K562 (cell line): Measurements from ENCODE around the gene MPZL3. TPM values are rescaled to one million over a fixed set of nuclear protein-coding genes. Genes with fewer than 3 reads are reported as not detected.
A peak's percentile ranks its signal among the peaks of the same experiment; 100 is the strongest.

Experiments
- CC2D1A ChIP-seq: fragments of 450-650 bp; IDR thresholded peaks from 2 replicates; pipeline ENCODE4 v1.6.1; 2017; ENCODE audit warnings: mild to moderate bottlenecking
- CREBBP ChIP-seq: IDR thresholded peaks from one replicate; pipeline ENCODE4 v1.6.1; 2012; ENCODE audit warnings: low read depth, mild to moderate bottlenecking, control low read depth, inconsistent platforms, low read length
- DEAF1 ChIP-seq: fragments of 450-650 bp; formaldehyde crosslinking; IDR thresholded peaks from 2 replicates; pipeline ENCODE4 v1.4.0; 2020; ENCODE audit warnings: mild to moderate bottlenecking, moderate library complexity
- JUND ChIP-seq, 2 experiments: IDR thresholded peaks; 2 replicates in 1 of 2; 3 replicates in 1 of 2; pipeline ENCODE4 v1.6.1; 2011; ENCODE audit warnings: borderline replicate concordance in 2 of 2, low read depth in 2 of 2, low read length in 2 of 2, improper control_type of control experiment in 1 of 2, missing biosample characterization in 1 of 2, missing genetic modification characterization in 1 of 2, missing genetic modification reagents in 1 of 2
- KLF1 ChIP-seq: fragments of 450-650 bp; IDR thresholded peaks from 2 replicates; pipeline ENCODE4 v1.6.1; 2016; ENCODE audit warnings: missing genetic modification characterization, missing compliant biosample characterization
- NEUROD1 ChIP-seq: fragments of 150-350 bp; IDR thresholded peaks from 2 replicates; pipeline ENCODE4 v1.6.1; 2014; ENCODE audit warnings: borderline replicate concordance, low read length, low read depth; ENCODE audit not compliant: partially characterized antibody
- RUNX1 ChIP-seq: sonication (generic); IDR thresholded peaks from 2 replicates; pipeline ENCODE4 v1.6.1; 2016; ENCODE audit warnings: antibody characterized with exemption, low read depth
- TGIF2 ChIP-seq: sonication (generic); formaldehyde crosslinking; IDR thresholded peaks from 2 replicates; pipeline ENCODE4 v1.8.1; 2022; ENCODE audit warnings: mild to moderate bottlenecking, missing genetic modification reagents, moderate library complexity
- ZFP36 ChIP-seq: fragments of 150-350 bp; IDR thresholded peaks from 2 replicates; pipeline ENCODE4 v1.6.1; 2018; ENCODE audit warnings: low read length, low read depth; ENCODE audit not compliant: partially characterized antibody
- ZNF133 ChIP-seq: fragments of 250-450 bp; sonication (Bioruptor Pico); IDR thresholded peaks from 2 replicates; pipeline ENCODE4 v1.4.0; 2020; ENCODE audit warnings: mild to moderate bottlenecking
- ZNF584 ChIP-seq: fragments of 200-800 bp; sonication (Bioruptor generic); IDR thresholded peaks from 2 replicates; pipeline ENCODE4 v1.6.1; 2016; ENCODE audit warnings: low read depth, mild to moderate bottlenecking, missing genetic modification characterization, missing compliant biosample characterization
- ZNF699 ChIP-seq: fragments of 250-450 bp; sonication (Bioruptor Pico); IDR thresholded peaks from 2 replicates; pipeline ENCODE4 v1.8.0; 2021; ENCODE audit warnings: mild to moderate bottlenecking, moderate library complexity; ENCODE audit not compliant: insufficient replicate concordance
- polyA plus RNA-seq, 8 experiments: library from polyadenylated mRNA; depleted of rRNA in 4 of 8; stranded (reverse) in 5 of 8; unstranded in 3 of 8; fragments of >200 nt; fragmentation: Nextera tagmentation in 2 of 8; fragmentation: Illumina TruSeq in 1 of 8; extraction: Ambion mirVana in 2 of 8; extraction: Trizol in 1 of 8; gene quantifications; 2 replicates each; pipeline versions ENCODE4 v1.2.1 to v1.2.3, GENCODE V29; 2011 to 2014; ENCODE audit warnings: inconsistent platforms in 1 of 8, missing spikeins in 1 of 8
- total RNA-seq, 7 experiments: library from RNA; depleted of rRNA in 6 of 7; stranded (reverse); fragments of >200 nt in 6 of 7; fragmentation: Illumina TruSeq in 2 of 7; extraction: Trizol in 2 of 7; gene quantifications; 2 replicates each; pipeline versions ENCODE4 v1.2.1 to v1.2.3, GENCODE V29; 2011 to 2021; ENCODE audit warnings: low replicate concordance in 1 of 7
- TF ChIP-seq, protein P1 (sequence below), 2 experiments: fragments of 150-350 bp in 1 of 2; IDR thresholded peaks; 2 replicates each; pipeline ENCODE4 v1.6.1; 2012 to 2016; ENCODE audit warnings: low read depth in 2 of 2, low read length in 2 of 2, mild to moderate bottlenecking in 1 of 2, moderate library complexity in 1 of 2
- TF ChIP-seq, protein P2 (sequence below): fragments of 450-650 bp; conservative IDR thresholded peaks from 2 replicates; pipeline ENCODE4 v1.6.1; 2016; ENCODE audit warnings: missing genetic modification characterization, low read depth, mild to moderate bottlenecking, control low read depth, missing compliant biosample characterization
- TF ChIP-seq, protein P3 (sequence below): sonication (generic); formaldehyde crosslinking; IDR thresholded peaks from 2 replicates; pipeline ENCODE4 v1.5.0; 2020; ENCODE audit warnings: missing genetic modification reagents
- TF ChIP-seq, protein P4 (sequence below): fragments of 450-650 bp; conservative IDR thresholded peaks from 2 replicates; pipeline ENCODE4 v1.6.1; 2016; ENCODE audit warnings: missing genetic modification characterization, low read depth, mild to moderate bottlenecking, missing compliant biosample characterization, moderate library complexity
- TF ChIP-seq, protein P5 (sequence below): fragments of 450-650 bp; IDR thresholded peaks from 2 replicates; pipeline ENCODE4 v1.6.1; 2018; ENCODE audit warnings: mild to moderate bottlenecking, low read depth; ENCODE audit not compliant: partially characterized antibody

Gene MPZL3
- total and polyA plus RNA-seq, 9 of the 15 experiments (the other 6 are each of a cell fraction or from before 2014, with no cell fraction given): 0.97 to 2.9 (median 1.6) TPM

DNA sequence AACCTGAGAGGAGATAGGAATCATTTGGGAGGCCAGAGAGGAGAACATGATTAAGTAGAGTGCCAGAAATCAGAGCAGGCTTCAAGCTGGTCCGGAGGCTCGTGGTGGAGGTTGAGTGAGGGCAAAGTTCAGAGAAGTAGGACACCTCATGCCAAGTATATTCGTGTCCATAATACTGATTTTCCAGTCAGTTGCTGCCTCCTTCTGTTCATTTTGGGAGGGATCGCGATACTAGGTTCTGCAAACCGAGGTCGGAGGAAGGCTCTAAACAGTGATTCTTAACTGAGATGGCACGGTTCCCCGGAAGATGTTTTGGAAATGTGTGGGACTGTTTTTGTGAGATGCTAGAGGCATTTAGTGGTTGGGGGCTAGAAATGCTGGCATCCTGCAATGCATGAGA, 38.8 kb upstream of the MPZL3 start (continued):
- no peak for TF ChIP-seq KLF1
- TF ChIP-seq, protein P1, sequence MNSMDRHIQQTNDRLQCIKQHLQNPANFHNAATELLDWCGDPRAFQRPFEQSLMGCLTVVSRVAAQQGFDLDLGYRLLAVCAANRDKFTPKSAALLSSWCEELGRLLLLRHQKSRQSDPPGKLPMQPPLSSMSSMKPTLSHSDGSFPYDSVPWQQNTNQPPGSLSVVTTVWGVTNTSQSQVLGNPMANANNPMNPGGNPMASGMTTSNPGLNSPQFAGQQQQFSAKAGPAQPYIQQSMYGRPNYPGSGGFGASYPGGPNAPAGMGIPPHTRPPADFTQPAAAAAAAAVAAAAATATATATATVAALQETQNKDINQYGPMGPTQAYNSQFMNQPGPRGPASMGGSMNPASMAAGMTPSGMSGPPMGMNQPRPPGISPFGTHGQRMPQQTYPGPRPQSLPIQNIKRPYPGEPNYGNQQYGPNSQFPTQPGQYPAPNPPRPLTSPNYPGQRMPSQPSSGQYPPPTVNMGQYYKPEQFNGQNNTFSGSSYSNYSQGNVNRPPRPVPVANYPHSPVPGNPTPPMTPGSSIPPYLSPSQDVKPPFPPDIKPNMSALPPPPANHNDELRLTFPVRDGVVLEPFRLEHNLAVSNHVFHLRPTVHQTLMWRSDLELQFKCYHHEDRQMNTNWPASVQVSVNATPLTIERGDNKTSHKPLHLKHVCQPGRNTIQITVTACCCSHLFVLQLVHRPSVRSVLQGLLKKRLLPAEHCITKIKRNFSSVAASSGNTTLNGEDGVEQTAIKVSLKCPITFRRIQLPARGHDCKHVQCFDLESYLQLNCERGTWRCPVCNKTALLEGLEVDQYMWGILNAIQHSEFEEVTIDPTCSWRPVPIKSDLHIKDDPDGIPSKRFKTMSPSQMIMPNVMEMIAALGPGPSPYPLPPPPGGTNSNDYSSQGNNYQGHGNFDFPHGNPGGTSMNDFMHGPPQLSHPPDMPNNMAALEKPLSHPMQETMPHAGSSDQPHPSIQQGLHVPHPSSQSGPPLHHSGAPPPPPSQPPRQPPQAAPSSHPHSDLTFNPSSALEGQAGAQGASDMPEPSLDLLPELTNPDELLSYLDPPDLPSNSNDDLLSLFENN (IDR thresholded peaks at IDR 0.05; ENCODE audit: low read depth in 2 of 2, low read length in 2 of 2): no peak
- TF ChIP-seq, protein P2, sequence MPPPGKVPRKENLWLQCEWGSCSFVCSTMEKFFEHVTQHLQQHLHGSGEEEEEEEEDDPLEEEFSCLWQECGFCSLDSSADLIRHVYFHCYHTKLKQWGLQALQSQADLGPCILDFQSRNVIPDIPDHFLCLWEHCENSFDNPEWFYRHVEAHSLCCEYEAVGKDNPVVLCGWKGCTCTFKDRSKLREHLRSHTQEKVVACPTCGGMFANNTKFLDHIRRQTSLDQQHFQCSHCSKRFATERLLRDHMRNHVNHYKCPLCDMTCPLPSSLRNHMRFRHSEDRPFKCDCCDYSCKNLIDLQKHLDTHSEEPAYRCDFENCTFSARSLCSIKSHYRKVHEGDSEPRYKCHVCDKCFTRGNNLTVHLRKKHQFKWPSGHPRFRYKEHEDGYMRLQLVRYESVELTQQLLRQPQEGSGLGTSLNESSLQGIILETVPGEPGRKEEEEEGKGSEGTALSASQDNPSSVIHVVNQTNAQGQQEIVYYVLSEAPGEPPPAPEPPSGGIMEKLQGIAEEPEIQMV (tag): peak; percentile 84
- TF ChIP-seq ZNF584: no peak
- TF ChIP-seq ZNF133 (CRISPR knock-in tag): no peak
- no peak for TF ChIP-seq ZFP36
- TF ChIP-seq NEUROD1: no peak
- no peak for TF ChIP-seq RUNX1
- no peak for TF ChIP-seq ZNF699 (CRISPR knock-in tag)
- TF ChIP-seq DEAF1: peak; percentile 83
- TF ChIP-seq CC2D1A: peak; percentile 70; the same call in 1 of the 2 replicates
- TF ChIP-seq, protein P3, sequence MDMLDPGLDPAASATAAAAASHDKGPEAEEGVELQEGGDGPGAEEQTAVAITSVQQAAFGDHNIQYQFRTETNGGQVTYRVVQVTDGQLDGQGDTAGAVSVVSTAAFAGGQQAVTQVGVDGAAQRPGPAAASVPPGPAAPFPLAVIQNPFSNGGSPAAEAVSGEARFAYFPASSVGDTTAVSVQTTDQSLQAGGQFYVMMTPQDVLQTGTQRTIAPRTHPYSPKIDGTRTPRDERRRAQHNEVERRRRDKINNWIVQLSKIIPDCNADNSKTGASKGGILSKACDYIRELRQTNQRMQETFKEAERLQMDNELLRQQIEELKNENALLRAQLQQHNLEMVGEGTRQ: no peak
- TF ChIP-seq, protein P4, sequence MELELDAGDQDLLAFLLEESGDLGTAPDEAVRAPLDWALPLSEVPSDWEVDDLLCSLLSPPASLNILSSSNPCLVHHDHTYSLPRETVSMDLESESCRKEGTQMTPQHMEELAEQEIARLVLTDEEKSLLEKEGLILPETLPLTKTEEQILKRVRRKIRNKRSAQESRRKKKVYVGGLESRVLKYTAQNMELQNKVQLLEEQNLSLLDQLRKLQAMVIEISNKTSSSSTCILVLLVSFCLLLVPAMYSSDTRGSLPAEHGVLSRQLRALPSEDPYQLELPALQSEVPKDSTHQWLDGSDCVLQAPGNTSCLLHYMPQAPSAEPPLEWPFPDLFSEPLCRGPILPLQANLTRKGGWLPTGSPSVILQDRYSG: no peak
- TF ChIP-seq JUND (IDR thresholded peaks at IDR 0.05; ENCODE audit: borderline replicate concordance, low read depth, low read length): no peak
- TF ChIP-seq JUND (tag; IDR thresholded peaks at IDR 0.05; ENCODE audit: borderline replicate concordance, low read depth, low read length): no peak
- no peak for TF ChIP-seq CREBBP
- TF ChIP-seq, protein P5, sequence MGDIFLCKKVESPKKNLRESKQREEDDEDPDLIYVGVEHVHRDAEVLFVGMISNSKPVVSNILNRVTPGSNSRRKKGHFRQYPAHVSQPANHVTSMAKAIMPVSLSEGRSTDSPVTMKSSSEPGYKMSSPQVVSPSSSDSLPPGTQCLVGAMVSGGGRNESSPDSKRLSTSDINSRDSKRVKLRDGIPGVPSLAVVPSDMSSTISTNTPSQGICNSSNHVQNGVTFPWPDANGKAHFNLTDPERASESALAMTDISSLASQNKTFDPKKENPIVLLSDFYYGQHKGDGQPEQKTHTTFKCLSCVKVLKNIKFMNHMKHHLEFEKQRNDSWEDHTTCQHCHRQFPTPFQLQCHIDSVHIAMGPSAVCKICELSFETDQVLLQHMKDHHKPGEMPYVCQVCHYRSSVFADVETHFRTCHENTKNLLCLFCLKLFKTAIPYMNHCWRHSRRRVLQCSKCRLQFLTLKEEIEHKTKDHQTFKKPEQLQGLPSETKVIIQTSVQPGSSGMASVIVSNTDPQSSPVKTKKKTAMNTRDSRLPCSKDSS: no peak
- no peak for TF ChIP-seq TGIF2
